ENCODE results near the gene TUBGCP6. TPM values are rescaled to one million over a fixed set of nuclear protein-coding genes. Genes with fewer than 3 reads are reported as not detected.

Gene TUBGCP6
- total RNA-seq, 1 experiment from 2014 or later, result 31.0 TPM

GRCh38 chr22:50280708-50281383 is 36.0 kb upstream of the TUBGCP6 start:
- Histone ChIP-seq H3K4me3 (ENCODE audit: low read depth, low read length, poor library complexity, severe bottlenecking) (no peak overlapping the region), H3K27me3 (replicated peaks; ENCODE audit: insufficient read depth, low read depth, low read length, poor library complexity) (no peaks in the 10 kb centered on the region), H3K4me1 (ENCODE audit: insufficient read depth, low read length, poor library complexity, severe bottlenecking) (no peaks in the 10 kb centered on the region), H3K27ac (ENCODE audit: low read depth, low read length, poor library complexity, severe bottlenecking) (no peak overlapping the region), H3K9me3 (ENCODE audit: low read depth, low read length, poor library complexity, severe bottlenecking) (no peaks in the 10 kb centered on the region), H3K36me3 (ENCODE audit: insufficient read depth, low read length, poor library complexity, severe bottlenecking) (peaks cover 84% of the 10 kb centered on the region)
- BruUV-seq (replicated peaks), result TSS peak; percentile 42
- POLR2A ChIA-PET (ENCODE audit: low non-redundant PET), result no interaction called here
- CTCF ChIA-PET, result no interaction called here
- intact Hi-C loops (cut with micrococcal nuclease; ENCODE audit: unreplicated experiment), result no loop called here
- no peak for TF ChIP-seq CTCF (conservative IDR thresholded peaks at IDR 0.05; ENCODE audit: low read depth, low read length)
- TF ChIP-seq EZH2 (IDR thresholded peaks at IDR 0.05; ENCODE audit: borderline replicate concordance, low read depth, low read length, poor library complexity, severe bottlenecking), result no peak
- no peak for DNase-seq (ENCODE audit: low spot score)

GRCh38 chr22:50280022-50280707 is 35.3 kb upstream of the TUBGCP6 start:
- Histone ChIP-seq H3K9me3 (ENCODE audit: low read depth, low read length, poor library complexity, severe bottlenecking) (no peaks in the 10 kb centered on the region), H3K27ac (ENCODE audit: low read depth, low read length, poor library complexity, severe bottlenecking) (no peak overlapping the region), H3K4me1 (ENCODE audit: insufficient read depth, low read length, poor library complexity, severe bottlenecking) (peaks cover 2% of the 10 kb centered on the region), H3K27me3 (replicated peaks; ENCODE audit: insufficient read depth, low read depth, low read length, poor library complexity) (no peaks in the 10 kb centered on the region), H3K4me3 (ENCODE audit: low read depth, low read length, poor library complexity, severe bottlenecking) (no peak overlapping the region), H3K36me3 (ENCODE audit: insufficient read depth, low read length, poor library complexity, severe bottlenecking) (peaks cover 87% of the 10 kb centered on the region)
- BruUV-seq (replicated peaks), result no TSS peak
- POLR2A ChIA-PET (ENCODE audit: low non-redundant PET), result no interaction called here
- DNase-seq (ENCODE audit: low spot score), result no peak
- TF ChIP-seq CTCF (conservative IDR thresholded peaks at IDR 0.05; ENCODE audit: low read depth, low read length), result no peak
- TF ChIP-seq EZH2 (IDR thresholded peaks at IDR 0.05; ENCODE audit: borderline replicate concordance, low read depth, low read length, poor library complexity, severe bottlenecking), result no peak
- CTCF ChIA-PET, result no interaction called here
- intact Hi-C loops (cut with micrococcal nuclease; ENCODE audit: unreplicated experiment), result no loop called here

GRCh38 chr22:50278956-50279619 is 34.3 kb upstream of the TUBGCP6 start:
- no peaks in the 10 kb centered on the region for H3K27me3 ChIP-seq (replicated peaks; ENCODE audit: insufficient read depth, low read depth, low read length, poor library complexity)
- no peak overlapping the region for H3K27ac ChIP-seq (ENCODE audit: low read depth, low read length, poor library complexity, severe bottlenecking)
- ChIA-PET CTCF (interaction anchor here (0.5 kb wide), 1 partner anchor 110 kb away, joined by 7 read pairs; no protein-coding TSS in a partner anchor), POLR2A (ENCODE audit: low non-redundant PET) (no interaction called here)
- H3K9me3 ChIP-seq (ENCODE audit: low read depth, low read length, poor library complexity, severe bottlenecking), result no peaks in the 10 kb centered on the region
- no TSS peak for BruUV-seq (replicated peaks)
- peaks cover 85% of the 10 kb centered on the region for H3K36me3 ChIP-seq (ENCODE audit: insufficient read depth, low read length, poor library complexity, severe bottlenecking)
- H3K4me1 ChIP-seq (ENCODE audit: insufficient read depth, low read length, poor library complexity, severe bottlenecking), result peaks cover 7% of the 10 kb centered on the region
- intact Hi-C loops (cut with micrococcal nuclease; ENCODE audit: unreplicated experiment), result loop anchor here (10.0 kb wide), 1 partner anchor 216 kb away; no protein-coding TSS in a partner anchor
- H3K4me3 ChIP-seq (ENCODE audit: low read depth, low read length, poor library complexity, severe bottlenecking), result no peak overlapping the region
- no peak for DNase-seq (ENCODE audit: low spot score)
- TF ChIP-seq CTCF (conservative IDR thresholded peaks at IDR 0.05; ENCODE audit: low read depth, low read length) (no peak), EZH2 (IDR thresholded peaks at IDR 0.05; ENCODE audit: borderline replicate concordance, low read depth, low read length, poor library complexity, severe bottlenecking) (no peak)

Data from A673 (cell line).